ENCODE measurements around the gene NUDT2. TPM values are rescaled to one million over a fixed set of nuclear protein-coding genes. Genes with fewer than 3 reads are reported as not detected.

NUDT2 gene
- total RNA-seq, 1 donor from 2014 or later = 17.8 TPM

DNA sequence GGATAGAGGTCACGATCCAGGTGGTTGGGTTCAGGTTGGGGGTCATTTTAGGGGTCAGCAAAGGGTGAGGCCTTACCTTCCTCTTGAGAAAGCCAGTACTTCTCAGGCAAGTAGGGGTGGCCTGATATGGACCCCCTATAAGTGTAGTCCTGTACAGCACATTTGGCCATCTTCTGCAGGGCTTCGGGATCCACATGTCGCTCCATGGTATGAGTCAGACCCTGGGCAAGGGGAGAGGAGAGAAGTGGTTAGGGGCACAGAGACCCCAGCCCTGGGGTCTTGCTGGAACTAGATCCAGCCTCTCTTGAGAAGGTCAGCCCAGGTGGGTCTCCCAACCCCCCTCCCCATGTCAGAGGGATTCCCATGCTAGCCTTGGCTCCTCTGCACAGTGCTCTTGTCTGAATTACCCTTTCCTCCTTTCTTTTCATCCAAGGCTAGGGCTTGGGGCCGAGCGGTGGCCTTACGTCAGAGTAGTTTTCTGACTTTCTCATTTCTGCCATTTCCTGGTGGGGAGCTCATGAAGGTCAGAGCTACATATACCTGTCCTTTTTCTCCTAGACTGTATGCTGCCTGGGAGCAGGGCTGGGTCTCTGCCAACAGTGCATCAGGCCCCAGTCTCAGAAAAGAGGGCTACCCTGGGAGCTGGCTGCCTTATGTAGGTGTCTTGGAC lies 56.3 kb downstream of the NUDT2 start:
- no peaks in the 10 kb centered on the region for H3K9me3 Mint-ChIP-seq

DNA sequence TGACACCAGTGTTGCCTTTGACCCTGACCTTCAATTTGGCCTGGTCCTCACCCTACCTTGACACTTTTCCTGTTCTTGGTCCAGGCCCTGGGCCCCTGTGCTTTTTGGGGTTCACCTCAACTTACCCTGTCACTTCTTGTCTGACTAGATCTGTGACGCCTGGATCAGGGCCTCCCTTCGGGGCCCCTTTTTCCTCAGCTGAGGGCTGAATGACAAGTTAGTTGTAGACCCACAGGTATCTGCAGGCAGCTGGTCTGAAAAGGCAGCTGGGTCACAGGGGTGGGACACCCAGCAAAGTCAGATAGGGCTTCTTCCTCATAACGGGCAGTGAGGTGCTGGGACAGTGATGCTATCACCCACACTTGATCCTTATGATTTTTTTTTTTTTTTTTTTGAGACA lies 57.3 kb downstream of the NUDT2 start:
- H3K36me3 Mint-ChIP-seq = no peaks in the 10 kb centered on the region
- no peaks in the 10 kb centered on the region for H3K9me3 Mint-ChIP-seq
- peak in 1 of 2 experiments; percentile 31 for DNase-seq (ENCODE audit: low spot score in 2 of 2, unreplicated experiment in 2 of 2)
- H3K4me3 Mint-ChIP-seq = no peak overlapping the region
- H3K4me1 Mint-ChIP-seq = no peaks in the 10 kb centered on the region
- TF ChIP-seq, protein P1, sequence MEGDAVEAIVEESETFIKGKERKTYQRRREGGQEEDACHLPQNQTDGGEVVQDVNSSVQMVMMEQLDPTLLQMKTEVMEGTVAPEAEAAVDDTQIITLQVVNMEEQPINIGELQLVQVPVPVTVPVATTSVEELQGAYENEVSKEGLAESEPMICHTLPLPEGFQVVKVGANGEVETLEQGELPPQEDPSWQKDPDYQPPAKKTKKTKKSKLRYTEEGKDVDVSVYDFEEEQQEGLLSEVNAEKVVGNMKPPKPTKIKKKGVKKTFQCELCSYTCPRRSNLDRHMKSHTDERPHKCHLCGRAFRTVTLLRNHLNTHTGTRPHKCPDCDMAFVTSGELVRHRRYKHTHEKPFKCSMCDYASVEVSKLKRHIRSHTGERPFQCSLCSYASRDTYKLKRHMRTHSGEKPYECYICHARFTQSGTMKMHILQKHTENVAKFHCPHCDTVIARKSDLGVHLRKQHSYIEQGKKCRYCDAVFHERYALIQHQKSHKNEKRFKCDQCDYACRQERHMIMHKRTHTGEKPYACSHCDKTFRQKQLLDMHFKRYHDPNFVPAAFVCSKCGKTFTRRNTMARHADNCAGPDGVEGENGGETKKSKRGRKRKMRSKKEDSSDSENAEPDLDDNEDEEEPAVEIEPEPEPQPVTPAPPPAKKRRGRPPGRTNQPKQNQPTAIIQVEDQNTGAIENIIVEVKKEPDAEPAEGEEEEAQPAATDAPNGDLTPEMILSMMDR (IDR thresholded peaks at IDR 0.05; ENCODE audit: unreplicated experiment) = no peak
- H3K27ac Mint-ChIP-seq = no peak overlapping the region
- peaks cover 62% of the 10 kb centered on the region for H3K27me3 Mint-ChIP-seq (ENCODE audit: low read depth)

More for the DNA sequence above, 56.3 kb downstream of the NUDT2 start:
- peaks cover 6% of the 10 kb centered on the region for H3K4me1 Mint-ChIP-seq
- DNase-seq (ENCODE audit: low spot score in 2 of 2, unreplicated experiment in 2 of 2) = peak in 1 of 2 experiments; percentile 26
- H3K4me3 Mint-ChIP-seq = no peak overlapping the region
- peaks cover 62% of the 10 kb centered on the region for H3K27me3 Mint-ChIP-seq (ENCODE audit: low read depth)
- TF ChIP-seq, protein P1 (IDR thresholded peaks at IDR 0.05; ENCODE audit: unreplicated experiment) = no peak
- H3K36me3 Mint-ChIP-seq = no peaks in the 10 kb centered on the region
- no peak overlapping the region for H3K27ac Mint-ChIP-seq

DNA sequence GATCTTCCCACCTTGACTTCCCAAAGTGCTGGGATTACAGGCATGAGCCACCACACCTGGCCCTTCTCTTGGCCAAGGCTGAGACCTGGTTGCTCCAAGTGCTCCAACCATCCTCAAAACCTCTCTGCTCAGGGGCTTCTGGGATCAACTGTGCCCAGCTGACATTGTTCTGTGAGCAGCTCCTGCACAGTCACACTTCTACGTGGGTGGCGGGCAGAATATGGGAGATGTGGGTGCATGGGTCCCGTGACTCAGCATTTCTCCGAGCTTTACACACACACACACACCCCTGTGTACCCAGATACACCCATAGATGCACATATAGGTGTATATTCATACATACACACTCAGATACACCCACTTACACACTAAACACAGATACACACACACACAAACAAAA lies 57.9 kb downstream of the NUDT2 start:
- Mint-ChIP-seq H3K36me3 (no peaks in the 10 kb centered on the region), H3K4me3 (no peak overlapping the region), H3K27ac (no peak overlapping the region), H3K4me1 (no peaks in the 10 kb centered on the region), H3K27me3 (ENCODE audit: low read depth) (peaks cover 61% of the 10 kb centered on the region), H3K9me3 (no peaks in the 10 kb centered on the region)
- DNase-seq (ENCODE audit: low spot score in 2 of 2, unreplicated experiment in 2 of 2) = peak in 1 of 2 experiments; percentile 14
- TF ChIP-seq, protein P1 (IDR thresholded peaks at IDR 0.05; ENCODE audit: unreplicated experiment) = no peak

DNA sequence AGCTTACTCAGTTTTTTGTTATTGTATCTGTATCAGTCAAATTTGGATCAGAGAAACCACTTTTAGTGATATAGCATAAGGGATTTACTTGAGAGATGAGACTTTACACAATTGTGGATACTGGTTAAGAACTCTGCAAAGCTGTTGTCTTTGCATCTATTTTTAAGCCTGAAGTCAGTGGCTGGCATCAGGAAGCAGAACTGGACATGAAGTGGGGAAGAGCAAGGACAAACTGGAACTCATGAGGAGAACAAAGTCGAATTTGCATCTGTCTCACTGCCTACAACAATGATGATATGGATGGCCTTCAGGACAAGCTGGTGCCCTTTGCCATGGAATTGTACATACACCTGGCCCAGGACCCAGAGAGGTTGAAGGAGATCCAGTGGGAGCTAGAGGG lies 63.1 kb downstream of the NUDT2 start:
- no peak for DNase-seq (ENCODE audit: low spot score in 2 of 2, unreplicated experiment in 2 of 2)
- Mint-ChIP-seq H3K36me3 (no peaks in the 10 kb centered on the region), H3K9me3 (no peaks in the 10 kb centered on the region), H3K27ac (no peak overlapping the region), H3K27me3 (ENCODE audit: low read depth) (peaks cover 40% of the 10 kb centered on the region), H3K4me1 (no peaks in the 10 kb centered on the region), H3K4me3 (no peak overlapping the region)
- TF ChIP-seq, protein P1 (IDR thresholded peaks at IDR 0.05; ENCODE audit: unreplicated experiment) = no peak

Other genes starting within 250 kb of the NUDT2 start
- gene DCAF12, start 202.9 kb upstream of the NUDT2 start, total RNA-seq = 35.2 to 38.1 TPM (median 35.8 TPM) in 3 replicates
- gene UBAP1, start 150.5 kb upstream of the NUDT2 start, total RNA-seq = 37.0 to 40.1 TPM (median 38.0 TPM) in 3 replicates
- gene KIF24, start 301 bp upstream of the NUDT2 start, total RNA-seq = 3.5 to 3.9 TPM (median 3.5 TPM) in 3 replicates
- gene MYORG, start 47.3 kb downstream of the NUDT2 start, total RNA-seq = 4.2 to 5.5 TPM (median 4.9 TPM) in 3 replicates
- gene FAM219A, start 129.0 kb downstream of the NUDT2 start, total RNA-seq = 16.9 to 18.2 TPM (median 18.1 TPM) in 3 replicates
- gene DNAI1, start 129.2 kb downstream of the NUDT2 start, total RNA-seq = not detected in 3 replicates
- gene ENHO, start 193.4 kb downstream of the NUDT2 start, total RNA-seq = 0.96 to 1.1 TPM (median 1.0 TPM) in 3 replicates

Data from mesothelial cell of epicardium (in vitro differentiated cells).